H9 (cell line): ENCODE data around the gene MON1A. TPM values are rescaled to one million over a fixed set of nuclear protein-coding genes. Genes with fewer than 3 reads are reported as not detected.

Source experiments
- DNase-seq: peaks from one replicate; pipeline ENCODE4 v3.0.0-alpha.2; 2017
- H2AFZ ChIP-seq: one replicate; pipeline ENCODE4 v1.6.1; 2013; ENCODE audit warnings: mild to moderate bottlenecking, low read length, control low read depth, moderate library complexity
- H2AK5ac ChIP-seq: 2 replicates; pipeline ENCODE4 v1.6.1; 2013; ENCODE audit warnings: low read length, control low read depth, mixed read lengths; ENCODE audit not compliant: insufficient read length
- H2BK120ac ChIP-seq: one replicate; pipeline ENCODE4 v1.6.1; 2013; ENCODE audit warnings: low read depth, mild to moderate bottlenecking, low read length, control low read depth, inconsistent platforms; ENCODE audit not compliant: poor library complexity, severe bottlenecking
- H2BK12ac ChIP-seq: 2 replicates; pipeline ENCODE4 v1.6.1; 2013; ENCODE audit warnings: low read length, control low read depth, mixed read lengths, low read depth; ENCODE audit not compliant: insufficient read length
- H2BK15ac ChIP-seq: 2 replicates; pipeline ENCODE4 v1.6.1; 2013; ENCODE audit warnings: low read depth, low read length, control low read depth
- H2BK20ac ChIP-seq: one replicate; pipeline ENCODE4 v1.6.1; 2013; ENCODE audit warnings: low read depth, mild to moderate bottlenecking, low read length, control low read depth, inconsistent platforms; ENCODE audit not compliant: poor library complexity, severe bottlenecking
- H2BK5ac ChIP-seq: 2 replicates; pipeline ENCODE4 v1.6.1; 2013; ENCODE audit warnings: low read length, control low read depth, mixed read lengths; ENCODE audit not compliant: insufficient read length
- H3K14ac ChIP-seq: 2 replicates; pipeline ENCODE4 v1.6.1; 2013; ENCODE audit warnings: low read length, control low read depth; ENCODE audit not compliant: insufficient read depth
- H3K18ac ChIP-seq: 2 replicates; pipeline ENCODE4 v1.6.1; 2013; ENCODE audit warnings: low read depth, mild to moderate bottlenecking, mixed read lengths, low read length, control low read depth; ENCODE audit not compliant: insufficient read length
- H3K23ac ChIP-seq: 2 replicates; pipeline ENCODE4 v1.6.1; 2013; ENCODE audit warnings: low read length, control low read depth, mixed read lengths, low read depth; ENCODE audit not compliant: insufficient read length
- H3K23me2 ChIP-seq: 2 replicates; pipeline ENCODE4 v1.6.1; 2013; ENCODE audit warnings: low read depth, mild to moderate bottlenecking, mixed read lengths, low read length, control low read depth; ENCODE audit not compliant: insufficient read length, poor library complexity, severe bottlenecking
- H3K27ac ChIP-seq: 2 replicates; pipeline ENCODE4 v1.5.1; 2013; ENCODE audit warnings: low read length, control low read depth, mixed read lengths, low read depth; ENCODE audit not compliant: insufficient read length
- H3K27me3 ChIP-seq: 2 replicates; pipeline ENCODE4 v1.6.1; 2013; ENCODE audit warnings: low read length, control low read depth, inconsistent platforms; ENCODE audit not compliant: insufficient read depth
- H3K4ac ChIP-seq: 2 replicates; pipeline ENCODE4 v1.6.1; 2013; ENCODE audit warnings: low read depth, mild to moderate bottlenecking, control low read depth, inconsistent platforms, low read length, moderate library complexity
- H3K4me1 ChIP-seq: 2 replicates; pipeline ENCODE4 v1.6.1; 2013; ENCODE audit warnings: low read length, control low read depth, inconsistent platforms; ENCODE audit not compliant: insufficient read depth
- H3K4me2 ChIP-seq: 2 replicates; pipeline ENCODE4 v1.6.1; 2013; ENCODE audit warnings: low read length, control low read depth, mixed read lengths; ENCODE audit not compliant: insufficient read length, insufficient read depth
- H3K56ac ChIP-seq: 2 replicates; pipeline ENCODE4 v1.6.1; 2013; ENCODE audit warnings: low read depth, mild to moderate bottlenecking, mixed read lengths, low read length, control low read depth; ENCODE audit not compliant: insufficient read length
- H3K79me1 ChIP-seq: 2 replicates; pipeline ENCODE4 v1.6.1; 2013; ENCODE audit warnings: low read depth, mild to moderate bottlenecking, moderate library complexity, low read length, control low read depth, inconsistent platforms; ENCODE audit not compliant: insufficient read depth, poor library complexity, severe bottlenecking
- H3K79me2 ChIP-seq: 2 replicates; pipeline ENCODE4 v1.6.1; 2013; ENCODE audit warnings: low read length, control low read depth, inconsistent platforms; ENCODE audit not compliant: insufficient read depth
- H3K9ac ChIP-seq: 2 replicates; pipeline ENCODE4 v1.6.1; 2013; ENCODE audit warnings: low read length, control low read depth, mixed read lengths; ENCODE audit not compliant: insufficient read length; ENCODE audit errors: extremely low read depth
- H3K9me3 ChIP-seq: one replicate; pipeline ENCODE4 v1.6.1; 2013; ENCODE audit warnings: low read depth, low read length, inconsistent platforms; ENCODE audit not compliant: control insufficient read depth
- H3T11ph ChIP-seq: one replicate; pipeline ENCODE4 v1.6.1; 2013; ENCODE audit warnings: mild to moderate bottlenecking, low read length, control low read depth, inconsistent platforms
- H4K20me1 ChIP-seq: one replicate; pipeline ENCODE4 v1.6.1; 2013; ENCODE audit not compliant: control insufficient read depth, insufficient read length, insufficient read depth
- H4K5ac ChIP-seq: 2 replicates; pipeline ENCODE4 v1.6.1; 2013; ENCODE audit warnings: low read depth, mild to moderate bottlenecking, mixed read lengths, low read length, control low read depth; ENCODE audit not compliant: insufficient read length
- H4K8ac ChIP-seq: replicated peaks from 2 replicates; pipeline ENCODE4 v1.6.1; 2013; ENCODE audit warnings: low read length, control low read depth, mixed read lengths, low read depth; ENCODE audit not compliant: insufficient read length
- H4K91ac ChIP-seq: 2 replicates; pipeline ENCODE4 v1.6.1; 2013; ENCODE audit warnings: low read depth, mild to moderate bottlenecking, moderate library complexity, mixed read lengths, low read length, control low read depth; ENCODE audit not compliant: insufficient read length
- H3K27ac Mint-ChIP-seq, 3 experiments: 2 replicates in 2 of 3; 3 replicates in 1 of 3; pipeline ENCODE4 v1.8.0; 2020 to 2021; ENCODE audit warnings: mixed read lengths in 3 of 3, mild to moderate bottlenecking in 1 of 3, moderate library complexity in 1 of 3
- H3K27me3 Mint-ChIP-seq: 2 replicates; pipeline ENCODE4 v1.8.0; 2021; ENCODE audit warnings: low read depth, mild to moderate bottlenecking, moderate library complexity, mixed read lengths
- H3K36me3 Mint-ChIP-seq, 3 experiments: 2 replicates in 2 of 3; 3 replicates in 1 of 3; pipeline ENCODE4 v1.8.0; 2020 to 2021; ENCODE audit warnings: low read depth in 3 of 3, mixed read lengths in 3 of 3; ENCODE audit not compliant: insufficient read depth in 1 of 3
- H3K4me1 Mint-ChIP-seq, 2 experiments: 2 replicates each; pipeline ENCODE4 v1.8.0; 2020; ENCODE audit warnings: mixed read lengths in 2 of 2
- H3K4me3 Mint-ChIP-seq, 2 experiments: 2 replicates in 1 of 2; 3 replicates in 1 of 2; pipeline ENCODE4 v1.8.0; 2020 to 2021; ENCODE audit warnings: mild to moderate bottlenecking in 2 of 2, mixed read lengths in 2 of 2, moderate library complexity in 1 of 2
- H3K9me3 Mint-ChIP-seq, 2 experiments: 2 replicates in 1 of 2; 3 replicates in 1 of 2; pipeline ENCODE4 v1.8.0; 2020; ENCODE audit warnings: mild to moderate bottlenecking in 2 of 2, mixed read lengths in 2 of 2, moderate library complexity in 1 of 2
- total RNA-seq: library from RNA; stranded (reverse); gene quantifications from 2 replicates; pipeline ENCODE4 v1.2.1, GENCODE V29; 2021
- TF ChIP-seq, protein P1 (sequence below): fragments of 200-600 bp; sonication (generic); conservative IDR thresholded peaks from 3 replicates; pipeline ENCODE4 v1.8.0; 2021; ENCODE audit warnings: antibody characterized with exemption, mild to moderate bottlenecking

The MON1A gene
- total RNA-seq, 1 experiment from 2014 or later = 10.0 TPM

DNA sequence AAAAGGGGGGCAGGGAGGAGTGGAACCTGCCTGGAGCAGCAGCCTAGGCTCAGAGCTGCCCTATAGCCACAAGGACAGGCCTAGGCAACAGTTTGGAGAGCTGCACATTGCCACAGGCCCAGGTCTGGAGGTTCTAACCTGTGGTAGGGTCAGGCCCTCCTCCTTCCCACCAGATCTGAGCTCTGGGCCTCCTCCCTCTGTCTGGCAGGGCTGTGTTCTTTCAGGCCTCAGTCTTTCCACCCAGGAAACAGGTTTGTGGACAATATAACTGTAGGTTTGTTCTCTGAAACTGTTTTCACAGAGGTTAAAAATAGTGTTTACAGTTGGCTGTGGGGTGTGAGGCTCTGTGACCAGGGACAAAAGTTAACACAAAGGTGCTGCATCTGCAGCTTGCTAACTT is 50.9 kb downstream of the MON1A start:
- no peak overlapping the region for H3K4me3 Mint-ChIP-seq
- Histone ChIP-seq H2BK12ac (no peak overlapping the region), H4K8ac (no peak overlapping the region), H3K79me1 (no peaks in the 10 kb centered on the region), H3K4ac (no peak overlapping the region), H4K20me1 (no peaks in the 10 kb centered on the region), H3K4me1 (peaks cover 9% of the 10 kb centered on the region; the same call in 1 of the 2 replicates), H2BK20ac (no peak overlapping the region), H3K4me2 (no peak overlapping the region), H3K9me3 (no peaks in the 10 kb centered on the region), H3K9ac (no peak overlapping the region), H3K27ac (no peak overlapping the region), H3K14ac (no peak overlapping the region), H4K5ac (no peak overlapping the region), H2AK5ac (no peak overlapping the region), H3T11ph (no peak overlapping the region), H3K18ac (no peak overlapping the region), H3K56ac (no peak overlapping the region), H2BK15ac (no peak overlapping the region), H2AFZ (no peak overlapping the region), H2BK120ac (no peak overlapping the region), H3K79me2 (no peaks in the 10 kb centered on the region), H4K91ac (no peak overlapping the region), H3K23ac (no peak overlapping the region), H2BK5ac (no peak overlapping the region), H3K23me2 (no peaks in the 10 kb centered on the region), H3K27me3 (no peaks in the 10 kb centered on the region)
- TF ChIP-seq, protein P1, sequence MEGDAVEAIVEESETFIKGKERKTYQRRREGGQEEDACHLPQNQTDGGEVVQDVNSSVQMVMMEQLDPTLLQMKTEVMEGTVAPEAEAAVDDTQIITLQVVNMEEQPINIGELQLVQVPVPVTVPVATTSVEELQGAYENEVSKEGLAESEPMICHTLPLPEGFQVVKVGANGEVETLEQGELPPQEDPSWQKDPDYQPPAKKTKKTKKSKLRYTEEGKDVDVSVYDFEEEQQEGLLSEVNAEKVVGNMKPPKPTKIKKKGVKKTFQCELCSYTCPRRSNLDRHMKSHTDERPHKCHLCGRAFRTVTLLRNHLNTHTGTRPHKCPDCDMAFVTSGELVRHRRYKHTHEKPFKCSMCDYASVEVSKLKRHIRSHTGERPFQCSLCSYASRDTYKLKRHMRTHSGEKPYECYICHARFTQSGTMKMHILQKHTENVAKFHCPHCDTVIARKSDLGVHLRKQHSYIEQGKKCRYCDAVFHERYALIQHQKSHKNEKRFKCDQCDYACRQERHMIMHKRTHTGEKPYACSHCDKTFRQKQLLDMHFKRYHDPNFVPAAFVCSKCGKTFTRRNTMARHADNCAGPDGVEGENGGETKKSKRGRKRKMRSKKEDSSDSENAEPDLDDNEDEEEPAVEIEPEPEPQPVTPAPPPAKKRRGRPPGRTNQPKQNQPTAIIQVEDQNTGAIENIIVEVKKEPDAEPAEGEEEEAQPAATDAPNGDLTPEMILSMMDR = no peak
- DNase-seq = no peak
- no peak overlapping the region for H3K27ac Mint-ChIP-seq
- no peaks in the 10 kb centered on the region for H3K36me3 Mint-ChIP-seq
- H3K9me3 Mint-ChIP-seq = no peaks in the 10 kb centered on the region
- H3K4me1 Mint-ChIP-seq = peaks cover 29 to 34% of the 10 kb centered on the region in 2 experiments
- H3K27me3 Mint-ChIP-seq = peaks cover 8% of the 10 kb centered on the region
